HL-60 (cell line): ENCODE data around the gene URB1.

Experiments used
- DNase-seq, 2 experiments: peaks; one replicate each; pipeline ENCODE4 v3.0.0-alpha.2; 2010 to 2020; ENCODE audit warnings: low read depth in 1 of 2, low spot score in 1 of 2
- H3K27ac ChIP-seq: fragments of 250-450 bp; sonication (Bioruptor Pico); replicated peaks from 2 replicates; pipeline ENCODE4 v1.5.1; 2020; ENCODE audit warnings: mild to moderate bottlenecking, moderate library complexity
- H3K27me3 ChIP-seq: fragments of 250-450 bp; sonication (Bioruptor Pico); 2 replicates; pipeline ENCODE4 v1.5.1; 2021; ENCODE audit warnings: mild to moderate bottlenecking, moderate library complexity; ENCODE audit not compliant: insufficient read depth, poor library complexity, severe bottlenecking
- H3K4me3 ChIP-seq: replicated peaks from 2 replicates; pipeline ENCODE4 v1.5.1; 2011; ENCODE audit warnings: mild to moderate bottlenecking, control low read depth, low read length; ENCODE audit not compliant: insufficient read depth
- CTCF ChIP-seq: IDR thresholded peaks from one replicate; pipeline ENCODE4 v1.5.1; 2011; ENCODE audit warnings: low read length, control low read depth, inconsistent platforms; ENCODE audit not compliant: insufficient read depth
- GABPA ChIP-seq: IDR thresholded peaks from 2 replicates; pipeline ENCODE4 v1.6.1; 2012; ENCODE audit warnings: low read depth
- POLR2AphosphoS5 ChIP-seq: IDR thresholded peaks from 2 replicates; pipeline ENCODE4 v1.6.1; 2012; ENCODE audit warnings: low read depth
- REST ChIP-seq: IDR thresholded peaks from 2 replicates; pipeline ENCODE4 v1.6.1; 2012; ENCODE audit warnings: low read depth; ENCODE audit not compliant: insufficient replicate concordance
- SPI1 ChIP-seq: IDR thresholded peaks from 2 replicates; pipeline ENCODE4 v1.6.1; 2012; ENCODE audit warnings: low read depth, mild to moderate bottlenecking, borderline replicate concordance

Gene URB1

GRCh38 chr21:32386195-32386870 lies 6.5 kb downstream of the URB1 start:
- no peak overlapping the region for H3K4me3 ChIP-seq
- no peak for TF ChIP-seq REST
- no peak for TF ChIP-seq POLR2AphosphoS5
- no peak for TF ChIP-seq CTCF
- no peak for TF ChIP-seq SPI1
- no peak for TF ChIP-seq GABPA
- no peak overlapping the region for H3K27ac ChIP-seq
- DNase-seq: no peak
- no peaks in the 10 kb centered on the region for H3K27me3 ChIP-seq

DNA sequence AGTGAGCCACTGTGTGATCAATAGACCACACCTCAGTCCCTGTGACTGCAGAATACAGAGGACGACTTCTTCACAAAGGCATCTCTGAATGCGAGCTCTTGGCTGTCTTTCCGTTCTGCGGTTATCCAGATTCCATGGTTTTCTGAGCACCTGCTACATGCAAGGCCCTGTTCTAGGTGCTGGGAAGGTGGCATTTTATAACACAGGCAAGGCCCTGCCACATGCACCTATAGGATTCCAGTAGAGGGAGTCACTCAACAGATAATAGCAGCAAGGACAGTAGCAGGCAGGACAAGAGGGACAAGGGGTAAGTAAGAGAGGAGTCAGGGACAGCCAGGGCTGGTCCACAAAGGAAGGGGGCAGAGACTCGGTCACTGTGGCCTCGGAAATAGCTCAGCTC lies 9.0 kb downstream of the URB1 start:
- Histone ChIP-seq H3K27ac (no peak overlapping the region), H3K27me3 (no peaks in the 10 kb centered on the region), H3K4me3 (no peak overlapping the region)
- no peak for TF ChIP-seq GABPA
- TF ChIP-seq POLR2AphosphoS5: no peak
- no peak for TF ChIP-seq REST
- TF ChIP-seq SPI1: no peak
- no peak for TF ChIP-seq CTCF
- no peak for DNase-seq

GRCh38 chr21:32382108-32382644 lies 10.6 kb downstream of the URB1 start:
- H3K27ac ChIP-seq: no peak overlapping the region
- no peak for TF ChIP-seq POLR2AphosphoS5
- no peak for TF ChIP-seq CTCF
- TF ChIP-seq SPI1: no peak
- TF ChIP-seq GABPA: no peak

GRCh38 chr21:32381571-32381970 lies 11.2 kb downstream of the URB1 start:
- Histone ChIP-seq H3K4me3 (no peak overlapping the region), H3K27me3 (no peaks in the 10 kb centered on the region), H3K27ac (no peak overlapping the region)
- no peak for DNase-seq
- TF ChIP-seq CTCF: no peak
- no peak for TF ChIP-seq GABPA
- no peak for TF ChIP-seq REST
- TF ChIP-seq POLR2AphosphoS5: no peak
- TF ChIP-seq SPI1: no peak

More at GRCh38 chr21:32382108-32382644, 10.6 kb downstream of the URB1 start:
- Histone ChIP-seq H3K4me3 (no peak overlapping the region), H3K27me3 (no peaks in the 10 kb centered on the region)
- no peak for DNase-seq
